SK-N-SH (cell line): ENCODE data around the gene MAP2K2. TPM values are rescaled to one million over a fixed set of nuclear protein-coding genes. Genes with fewer than 3 reads are reported as not detected.

Experiments
- CTCF ChIA-PET: fragments of 300-600, 350-600 bp; formaldehyde crosslinking; extraction: SDS; loops from one replicate; lab custom pipeline; 2021; lab: Yijun Ruan, JAX
- POLR2A ChIA-PET: fragments of 350-600 bp; sonication (Branson Sonifier 250); formaldehyde crosslinking; extraction: SDS; loops from one replicate; lab custom pipeline; 2020; ENCODE audit warnings: antibody characterized with exemption, inconsistent platforms; lab: Yijun Ruan, JAX
- DNase-seq: peaks from one replicate; pipeline ENCODE4 v3.0.0; 2012
- H2AFZ ChIP-seq: fragments of 200-600 bp; sonication (generic); 2 replicates; pipeline ENCODE4 v1.8.1; 2016; ENCODE audit warnings: antibody characterized with exemption, mild to moderate bottlenecking, low read depth
- H3F3A ChIP-seq: fragments of 200-600 bp; sonication (generic); replicated peaks from 2 replicates; pipeline ENCODE3; 2016; ENCODE audit warnings: antibody characterized with exemption, mild to moderate bottlenecking; ENCODE audit not compliant: insufficient read depth
- H3K27ac ChIP-seq, 2 experiments: fragments of 200-500 bp in 1 of 2; fragments of 200-600 bp in 1 of 2; sonication (Bioruptor generic) in 1 of 2; sonication (generic), shearing (Covaris generic) in 1 of 2; 2 replicates each; pipeline versions ENCODE4 v1.5.1 to v1.6.1; 2014 to 2016; ENCODE audit warnings: low read depth in 2 of 2, inconsistent platforms in 1 of 2, low read length in 1 of 2, mild to moderate bottlenecking in 1 of 2, mixed read lengths in 1 of 2
- H3K27me3 ChIP-seq: fragments of 200-600 bp; sonication (generic), shearing (Covaris generic); 2 replicates; pipeline ENCODE4 v1.6.1; 2016; ENCODE audit warnings: mixed run types; ENCODE audit not compliant: insufficient read depth
- H3K36me3 ChIP-seq, 2 experiments: fragments of 200-500 bp in 1 of 2; fragments of 200-600 bp in 1 of 2; sonication (Bioruptor generic) in 1 of 2; sonication (generic) in 1 of 2; replicated peaks in 1 of 2; 2 replicates each; pipeline versions ENCODE3 to v1.5.1; 2014 to 2016; ENCODE audit warnings: low read length in 1 of 2, mild to moderate bottlenecking in 1 of 2; ENCODE audit not compliant: insufficient read depth in 2 of 2, control insufficient read depth in 1 of 2
- H3K4me1 ChIP-seq, 2 experiments: fragments of 200-500 bp in 1 of 2; fragments of 200-600 bp in 1 of 2; sonication (Bioruptor generic) in 1 of 2; sonication (generic), shearing (Covaris generic) in 1 of 2; 2 replicates each; pipeline versions ENCODE4 v1.5.1 to v1.6.1; 2014 to 2016; ENCODE audit warnings: low read depth in 1 of 2, low read length in 1 of 2, mixed run types in 1 of 2; ENCODE audit not compliant: insufficient read depth in 2 of 2, control insufficient read depth in 1 of 2
- H3K4me2 ChIP-seq: fragments of 200-600 bp; sonication (generic), shearing (Covaris generic); 2 replicates; pipeline ENCODE4 v1.6.1; 2017; ENCODE audit warnings: mixed run types
- H3K4me3 ChIP-seq, 2 experiments: fragments of 200-500 bp in 1 of 2; fragments of 200-600 bp in 1 of 2; sonication (Bioruptor generic) in 1 of 2; sonication (generic), shearing (Covaris generic) in 1 of 2; 2 replicates each; pipeline versions ENCODE4 v1.5.1 to v1.8.1; 2014 to 2016; ENCODE audit warnings: low read depth in 2 of 2, inconsistent platforms in 1 of 2, low read length in 1 of 2, mild to moderate bottlenecking in 1 of 2, mixed read lengths in 1 of 2, moderate library complexity in 1 of 2
- H3K79me2 ChIP-seq: fragments of 200-600 bp; sonication (generic); 2 replicates; pipeline ENCODE4 v1.8.1; 2017; ENCODE audit warnings: mild to moderate bottlenecking; ENCODE audit not compliant: insufficient read depth
- H3K9ac ChIP-seq: fragments of 200-600 bp; sonication (generic); 2 replicates; pipeline ENCODE4 v1.6.1; 2017; ENCODE audit warnings: mixed run types
- H3K9me2 ChIP-seq: fragments of 200-600 bp; sonication (generic); 2 replicates; pipeline ENCODE4 v1.6.1; 2017; ENCODE audit warnings: mixed run types
- H3K9me3 ChIP-seq: fragments of 200-600 bp; sonication (generic); 2 replicates; pipeline ENCODE4 v1.6.1; 2017; ENCODE audit warnings: mixed run types, mild to moderate bottlenecking, moderate library complexity
- H4K20me1 ChIP-seq: fragments of 200-600 bp; sonication (generic); 2 replicates; pipeline ENCODE4 v1.6.1; 2017; ENCODE audit warnings: mild to moderate bottlenecking, mixed run types; ENCODE audit not compliant: insufficient read depth
- CHD2 ChIP-seq: fragments of 150-350 bp; IDR thresholded peaks from 2 replicates; pipeline ENCODE4 v1.6.1; 2018; ENCODE audit warnings: low read length; ENCODE audit not compliant: partially characterized antibody
- ELF1 ChIP-seq: IDR thresholded peaks from 2 replicates; pipeline ENCODE4 v1.4.0; 2012
- FOXM1 ChIP-seq: IDR thresholded peaks from 2 replicates; pipeline ENCODE4 v1.4.0; 2012; ENCODE audit warnings: low read depth, mild to moderate bottlenecking
- GABPA ChIP-seq: IDR thresholded peaks from 2 replicates; pipeline ENCODE4 v1.4.0; 2012; ENCODE audit warnings: low read depth, mild to moderate bottlenecking
- GATA2 ChIP-seq: sonication (generic); formaldehyde crosslinking; IDR thresholded peaks from 2 replicates; pipeline ENCODE4 v1.5.0; 2020; ENCODE audit warnings: mild to moderate bottlenecking, missing genetic modification reagents
- MAX ChIP-seq: IDR thresholded peaks from 2 replicates; pipeline ENCODE4 v1.4.0; 2012; ENCODE audit warnings: low read depth
- MEF2A ChIP-seq: IDR thresholded peaks from 2 replicates; pipeline ENCODE4 v1.4.0; 2012; ENCODE audit warnings: low read depth, borderline replicate concordance
- NFIC ChIP-seq: IDR thresholded peaks from 2 replicates; pipeline ENCODE4 v1.4.0; 2012; ENCODE audit warnings: borderline replicate concordance
- NRF1 ChIP-seq: IDR thresholded peaks from 2 replicates; pipeline ENCODE4 v1.6.1; 2012; ENCODE audit warnings: low read depth, mild to moderate bottlenecking, low read length
- POLR2AphosphoS5 ChIP-seq: IDR thresholded peaks from 2 replicates; pipeline ENCODE4 v1.6.1; 2012; ENCODE audit warnings: low read depth, low read length
- RAD21 ChIP-seq: IDR thresholded peaks from 2 replicates; pipeline ENCODE4 v1.6.1; 2012; ENCODE audit warnings: mild to moderate bottlenecking, low read length
- RCOR1 ChIP-seq: fragments of 150-350 bp; IDR thresholded peaks from 2 replicates; pipeline ENCODE4 v1.6.1; 2017; ENCODE audit warnings: antibody characterized with exemption, low read length
- SIN3A ChIP-seq: IDR thresholded peaks from 2 replicates; pipeline ENCODE4 v1.6.1; 2012; ENCODE audit warnings: low read depth, mild to moderate bottlenecking, low read length, moderate library complexity, borderline replicate concordance
- TEAD4 ChIP-seq: IDR thresholded peaks from 2 replicates; pipeline ENCODE4 v1.4.0; 2012; ENCODE audit warnings: mild to moderate bottlenecking, borderline replicate concordance; ENCODE audit not compliant: insufficient read depth
- YY1 ChIP-seq: IDR thresholded peaks from 2 replicates; pipeline ENCODE4 v1.4.0; 2012; ENCODE audit warnings: low read depth, mild to moderate bottlenecking
- WGBS: methylation state at CpG from one replicate; pipeline ENCODE4 v1.1.6; 2017; ENCODE audit warnings: low lambda C conversion rate; 5-methylcytosine and 5-hydroxymethylcytosine counted together
- polyA plus RNA-seq, 3 experiments: library from polyadenylated mRNA; depleted of rRNA; stranded (reverse); fragments of >200 nt; gene quantifications; 2 replicates each; pipeline ENCODE4 v1.2.3, GENCODE V29; 2012
- TF ChIP-seq, protein P1 (sequence below): IDR thresholded peaks from 2 replicates; pipeline ENCODE4; 2012
- TF ChIP-seq, protein P2 (sequence below): IDR thresholded peaks from 2 replicates; pipeline ENCODE4 v1.4.0; 2012; ENCODE audit warnings: low read depth, borderline replicate concordance
- TF ChIP-seq, protein P3 (sequence below): IDR thresholded peaks from 2 replicates; pipeline ENCODE4 v1.4.0; 2012; ENCODE audit warnings: low read depth, borderline replicate concordance
- TF ChIP-seq, protein P4 (sequence below): fragments of 200-600 bp; sonication (generic); IDR thresholded peaks from 2 replicates; pipeline ENCODE4 v1.6.1; 2017; ENCODE audit warnings: antibody characterized with exemption, mild to moderate bottlenecking, moderate library complexity

MAP2K2 gene
- polyA plus RNA-seq, 1 of the 3 experiments (the other 2 are of a cell fraction), result 114 TPM

DNA sequence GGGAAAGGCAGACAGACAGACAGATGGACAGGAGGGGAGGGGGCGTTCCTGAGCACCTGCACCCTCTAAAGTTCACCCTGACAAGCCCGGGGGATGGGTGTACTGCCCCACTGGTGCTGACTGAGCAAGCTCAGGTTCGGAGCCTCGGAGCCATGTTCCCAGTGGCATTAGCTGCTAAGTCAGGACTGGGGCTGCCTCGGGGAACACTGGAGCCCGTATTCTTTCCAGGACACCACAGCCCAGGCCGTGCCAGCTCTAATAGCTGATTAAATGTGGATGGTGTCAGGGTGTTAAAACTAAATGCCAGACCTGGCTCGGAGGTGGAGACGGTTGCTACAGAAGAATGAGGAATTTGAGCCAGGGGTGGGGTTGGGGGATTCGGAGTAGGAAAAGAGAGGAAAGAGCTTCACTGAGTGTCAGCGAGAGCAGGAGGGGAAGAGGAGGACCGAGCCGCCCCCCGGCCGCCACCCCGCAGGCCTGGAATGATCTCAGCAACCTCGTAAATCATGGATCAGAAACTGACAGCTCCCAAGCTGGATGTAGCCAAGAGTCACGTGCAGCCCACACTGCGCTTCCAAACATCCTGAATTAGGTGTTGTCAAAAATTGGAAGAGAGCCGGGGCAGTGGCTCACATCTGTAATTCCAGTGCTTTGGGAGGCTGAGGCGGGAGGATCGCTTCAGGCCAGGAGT is 10.4 kb downstream of the MAP2K2 start:
- Histone ChIP-seq H3F3A (no peaks in the 10 kb centered on the region), H3K9ac (no peak overlapping the region), H4K20me1 (peaks cover 5% of the 10 kb centered on the region; the same call in 1 of the 2 replicates), H3K9me2 (no peaks in the 10 kb centered on the region), H3K27me3 (no peaks in the 10 kb centered on the region), H3K9me3 (no peaks in the 10 kb centered on the region), H3K4me1 (no peaks in the 10 kb centered on the region), H3K79me2 (peaks cover 29% of the 10 kb centered on the region), H3K4me3 (no peak overlapping the region), H3K36me3 (peaks cover 38 to 55% of the 10 kb centered on the region in 2 experiments), H3K4me2 (no peak overlapping the region), H3K27ac (no peak overlapping the region), H2AFZ (no peak overlapping the region)
- WGBS, result 94% methylated on average over 19 of the region's 22 CpGs
- no peak for DNase-seq
- CTCF ChIA-PET, result interaction anchor here (1.8 kb wide), 1 partner anchor 27 kb away, joined by 6 read pairs; no protein-coding TSS in a partner anchor
- POLR2A ChIA-PET, result no interaction called here
- TF ChIP-seq YY1 (no peak), RAD21 (no peak), NFIC (no peak), CHD2 (no peak), SIN3A (no peak), NRF1 (no peak), POLR2AphosphoS5 (no peak), MEF2A (no peak), TEAD4 (no peak), GATA2 (CRISPR knock-in tag) (no peak)
- TF ChIP-seq, protein P1, sequence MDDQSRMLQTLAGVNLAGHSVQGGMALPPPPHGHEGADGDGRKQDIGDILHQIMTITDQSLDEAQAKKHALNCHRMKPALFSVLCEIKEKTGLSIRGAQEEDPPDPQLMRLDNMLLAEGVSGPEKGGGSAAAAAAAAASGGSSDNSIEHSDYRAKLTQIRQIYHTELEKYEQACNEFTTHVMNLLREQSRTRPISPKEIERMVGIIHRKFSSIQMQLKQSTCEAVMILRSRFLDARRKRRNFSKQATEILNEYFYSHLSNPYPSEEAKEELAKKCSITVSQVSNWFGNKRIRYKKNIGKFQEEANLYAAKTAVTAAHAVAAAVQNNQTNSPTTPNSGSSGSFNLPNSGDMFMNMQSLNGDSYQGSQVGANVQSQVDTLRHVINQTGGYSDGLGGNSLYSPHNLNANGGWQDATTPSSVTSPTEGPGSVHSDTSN, result no peak
- TF ChIP-seq, protein P2, sequence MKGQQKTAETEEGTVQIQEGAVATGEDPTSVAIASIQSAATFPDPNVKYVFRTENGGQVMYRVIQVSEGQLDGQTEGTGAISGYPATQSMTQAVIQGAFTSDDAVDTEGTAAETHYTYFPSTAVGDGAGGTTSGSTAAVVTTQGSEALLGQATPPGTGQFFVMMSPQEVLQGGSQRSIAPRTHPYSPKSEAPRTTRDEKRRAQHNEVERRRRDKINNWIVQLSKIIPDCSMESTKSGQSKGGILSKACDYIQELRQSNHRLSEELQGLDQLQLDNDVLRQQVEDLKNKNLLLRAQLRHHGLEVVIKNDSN, result no peak
- TF ChIP-seq, protein P3, sequence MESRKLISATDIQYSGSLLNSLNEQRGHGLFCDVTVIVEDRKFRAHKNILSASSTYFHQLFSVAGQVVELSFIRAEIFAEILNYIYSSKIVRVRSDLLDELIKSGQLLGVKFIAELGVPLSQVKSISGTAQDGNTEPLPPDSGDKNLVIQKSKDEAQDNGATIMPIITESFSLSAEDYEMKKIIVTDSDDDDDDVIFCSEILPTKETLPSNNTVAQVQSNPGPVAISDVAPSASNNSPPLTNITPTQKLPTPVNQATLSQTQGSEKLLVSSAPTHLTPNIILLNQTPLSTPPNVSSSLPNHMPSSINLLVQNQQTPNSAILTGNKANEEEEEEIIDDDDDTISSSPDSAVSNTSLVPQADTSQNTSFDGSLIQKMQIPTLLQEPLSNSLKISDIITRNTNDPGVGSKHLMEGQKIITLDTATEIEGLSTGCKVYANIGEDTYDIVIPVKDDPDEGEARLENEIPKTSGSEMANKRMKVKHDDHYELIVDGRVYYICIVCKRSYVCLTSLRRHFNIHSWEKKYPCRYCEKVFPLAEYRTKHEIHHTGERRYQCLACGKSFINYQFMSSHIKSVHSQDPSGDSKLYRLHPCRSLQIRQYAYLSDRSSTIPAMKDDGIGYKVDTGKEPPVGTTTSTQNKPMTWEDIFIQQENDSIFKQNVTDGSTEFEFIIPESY, result no peak

DNA sequence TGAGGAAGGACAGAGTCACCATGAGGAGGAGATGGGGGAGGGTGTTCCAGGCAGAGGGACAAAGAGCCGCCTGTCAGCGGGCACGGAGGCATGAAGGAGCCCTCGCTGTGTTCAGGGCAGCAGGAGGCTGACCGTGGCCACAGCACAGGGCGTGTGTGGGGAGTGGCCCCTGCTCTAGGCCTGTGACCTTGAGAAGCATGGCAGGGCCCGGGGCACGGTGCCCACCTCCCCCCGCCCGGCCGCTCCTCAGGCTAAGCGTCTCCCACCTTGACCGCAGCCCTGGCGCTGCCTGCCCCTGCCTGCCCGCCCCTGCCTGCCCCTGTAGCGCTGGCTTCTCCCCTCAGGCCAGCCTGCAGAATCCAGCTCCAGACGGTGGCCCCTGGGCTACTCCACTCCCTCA is 11.6 kb downstream of the MAP2K2 start:
- Histone ChIP-seq H3K4me1 (no peaks in the 10 kb centered on the region), H3K9ac (no peak overlapping the region), H3K79me2 (peaks cover 18% of the 10 kb centered on the region; the same call in 1 of the 2 replicates), H3F3A (no peaks in the 10 kb centered on the region), H3K9me3 (no peaks in the 10 kb centered on the region), H4K20me1 (no peaks in the 10 kb centered on the region), H3K4me2 (no peak overlapping the region), H3K4me3 (no peak overlapping the region), H3K27ac (no peak overlapping the region), H3K27me3 (no peaks in the 10 kb centered on the region), H3K36me3 (peaks cover 37 to 57% of the 10 kb centered on the region in 2 experiments), H2AFZ (no peak overlapping the region), H3K9me2 (no peaks in the 10 kb centered on the region)
- TF ChIP-seq RCOR1 (no peak), MAX (no peak), NRF1 (no peak), FOXM1 (no peak), GABPA (no peak), ELF1 (no peak)
- TF ChIP-seq, protein P3, result no peak
- TF ChIP-seq, protein P4, sequence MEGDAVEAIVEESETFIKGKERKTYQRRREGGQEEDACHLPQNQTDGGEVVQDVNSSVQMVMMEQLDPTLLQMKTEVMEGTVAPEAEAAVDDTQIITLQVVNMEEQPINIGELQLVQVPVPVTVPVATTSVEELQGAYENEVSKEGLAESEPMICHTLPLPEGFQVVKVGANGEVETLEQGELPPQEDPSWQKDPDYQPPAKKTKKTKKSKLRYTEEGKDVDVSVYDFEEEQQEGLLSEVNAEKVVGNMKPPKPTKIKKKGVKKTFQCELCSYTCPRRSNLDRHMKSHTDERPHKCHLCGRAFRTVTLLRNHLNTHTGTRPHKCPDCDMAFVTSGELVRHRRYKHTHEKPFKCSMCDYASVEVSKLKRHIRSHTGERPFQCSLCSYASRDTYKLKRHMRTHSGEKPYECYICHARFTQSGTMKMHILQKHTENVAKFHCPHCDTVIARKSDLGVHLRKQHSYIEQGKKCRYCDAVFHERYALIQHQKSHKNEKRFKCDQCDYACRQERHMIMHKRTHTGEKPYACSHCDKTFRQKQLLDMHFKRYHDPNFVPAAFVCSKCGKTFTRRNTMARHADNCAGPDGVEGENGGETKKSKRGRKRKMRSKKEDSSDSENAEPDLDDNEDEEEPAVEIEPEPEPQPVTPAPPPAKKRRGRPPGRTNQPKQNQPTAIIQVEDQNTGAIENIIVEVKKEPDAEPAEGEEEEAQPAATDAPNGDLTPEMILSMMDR, result no peak
- TF ChIP-seq, protein P2, result no peak
- ChIA-PET POLR2A (no interaction called here), CTCF (interaction anchor here (1.9 kb wide), 1 partner anchor 28 kb away, joined by 5 read pairs; no protein-coding TSS in a partner anchor)
- DNase-seq, result no peak
- 97% methylated on average over 11 of the region's 17 CpGs for WGBS
